H1 (cell line): Measurements from ENCODE around the gene ARFRP1. TPM values are rescaled to one million over a fixed set of nuclear protein-coding genes. Genes with fewer than 3 reads are reported as not detected.

ENCODE experiments used
- BRCA1 ChIP-seq: IDR thresholded peaks from 2 replicates; pipeline ENCODE4 v1.6.1; 2012; ENCODE audit warnings: low read depth, low read length, improper control_type of control experiment
- CEBPB ChIP-seq: IDR thresholded peaks from 2 replicates; pipeline ENCODE4 v1.6.1; 2012; ENCODE audit warnings: low read depth, low read length
- JUN ChIP-seq: IDR thresholded peaks from 2 replicates; pipeline ENCODE4 v1.6.1; 2011; ENCODE audit warnings: low read depth, mild to moderate bottlenecking, improper control_type of control experiment, low read length
- POLR2AphosphoS5 ChIP-seq: IDR thresholded peaks from 2 replicates; pipeline ENCODE4 v1.6.1; 2011; ENCODE audit warnings: low read depth, low read length
- SP4 ChIP-seq: IDR thresholded peaks from 2 replicates; pipeline ENCODE4 v1.6.1; 2012; ENCODE audit warnings: low read length, inconsistent platforms
- YY1 ChIP-seq: IDR thresholded peaks from 2 replicates; pipeline ENCODE4 v1.6.1; 2011; ENCODE audit warnings: low read depth, mild to moderate bottlenecking, low read length
- polyA plus RNA-seq, 7 experiments: library from polyadenylated mRNA; depleted of rRNA in 3 of 7; stranded (reverse) in 5 of 7; unstranded in 2 of 7; fragments of >200 nt in 5 of 7; fragments of 200-250 nt in 2 of 7; gene quantifications; 1 replicate in 5 of 7; 2 replicates in 1 of 7; 4 replicates in 1 of 7; pipeline versions ENCODE4 v1.2.1 to v1.2.3, GENCODE V29; 2011 to 2013; ENCODE audit warnings: missing spikeins in 2 of 7, mixed read lengths in 2 of 7
- total RNA-seq: library from RNA; stranded (reverse); fragmentation: NEBNext Ultra II Directional; extraction: Animal tissue kit (Norgen Biotek cat#: 25700); gene quantifications from 2 replicates; pipeline ENCODE4 v1.2.1, GENCODE V29; 2021
- TF ChIP-seq, protein P1 (sequence below): fragments of 300-600 bp; sonication (generic); IDR thresholded peaks from 2 replicates; pipeline ENCODE4 v1.7.1; 2012; ENCODE audit warnings: low read length, moderate library complexity, mild to moderate bottlenecking, inconsistent platforms; ENCODE audit not compliant: insufficient replicate concordance
- TF ChIP-seq, protein P2 (sequence below): IDR thresholded peaks from 2 replicates; pipeline ENCODE4 v1.6.1; 2011; ENCODE audit warnings: low read length, improper control_type of control experiment

Gene ARFRP1
- total and polyA plus RNA-seq, 2 of the 8 experiments (the other 6 are each of a cell fraction or from before 2014, with no cell fraction given): 12.9 to 22.9 TPM

DNA sequence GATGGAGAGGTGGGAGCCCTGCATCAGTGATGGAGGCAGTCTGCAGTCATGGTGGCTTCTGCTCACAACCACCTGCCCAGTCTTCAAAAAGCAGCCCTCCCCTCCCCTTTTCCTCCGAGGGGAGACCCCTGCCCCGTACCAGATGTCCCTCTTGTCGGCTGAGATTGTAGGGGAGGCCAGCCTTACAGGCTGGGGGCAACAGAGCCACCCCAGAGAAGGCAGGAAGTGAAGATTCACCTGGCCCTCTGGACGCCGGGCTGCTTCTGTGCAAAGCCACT is 6.8 kb downstream of the ARFRP1 start (continued):
- TF ChIP-seq, protein P1, sequence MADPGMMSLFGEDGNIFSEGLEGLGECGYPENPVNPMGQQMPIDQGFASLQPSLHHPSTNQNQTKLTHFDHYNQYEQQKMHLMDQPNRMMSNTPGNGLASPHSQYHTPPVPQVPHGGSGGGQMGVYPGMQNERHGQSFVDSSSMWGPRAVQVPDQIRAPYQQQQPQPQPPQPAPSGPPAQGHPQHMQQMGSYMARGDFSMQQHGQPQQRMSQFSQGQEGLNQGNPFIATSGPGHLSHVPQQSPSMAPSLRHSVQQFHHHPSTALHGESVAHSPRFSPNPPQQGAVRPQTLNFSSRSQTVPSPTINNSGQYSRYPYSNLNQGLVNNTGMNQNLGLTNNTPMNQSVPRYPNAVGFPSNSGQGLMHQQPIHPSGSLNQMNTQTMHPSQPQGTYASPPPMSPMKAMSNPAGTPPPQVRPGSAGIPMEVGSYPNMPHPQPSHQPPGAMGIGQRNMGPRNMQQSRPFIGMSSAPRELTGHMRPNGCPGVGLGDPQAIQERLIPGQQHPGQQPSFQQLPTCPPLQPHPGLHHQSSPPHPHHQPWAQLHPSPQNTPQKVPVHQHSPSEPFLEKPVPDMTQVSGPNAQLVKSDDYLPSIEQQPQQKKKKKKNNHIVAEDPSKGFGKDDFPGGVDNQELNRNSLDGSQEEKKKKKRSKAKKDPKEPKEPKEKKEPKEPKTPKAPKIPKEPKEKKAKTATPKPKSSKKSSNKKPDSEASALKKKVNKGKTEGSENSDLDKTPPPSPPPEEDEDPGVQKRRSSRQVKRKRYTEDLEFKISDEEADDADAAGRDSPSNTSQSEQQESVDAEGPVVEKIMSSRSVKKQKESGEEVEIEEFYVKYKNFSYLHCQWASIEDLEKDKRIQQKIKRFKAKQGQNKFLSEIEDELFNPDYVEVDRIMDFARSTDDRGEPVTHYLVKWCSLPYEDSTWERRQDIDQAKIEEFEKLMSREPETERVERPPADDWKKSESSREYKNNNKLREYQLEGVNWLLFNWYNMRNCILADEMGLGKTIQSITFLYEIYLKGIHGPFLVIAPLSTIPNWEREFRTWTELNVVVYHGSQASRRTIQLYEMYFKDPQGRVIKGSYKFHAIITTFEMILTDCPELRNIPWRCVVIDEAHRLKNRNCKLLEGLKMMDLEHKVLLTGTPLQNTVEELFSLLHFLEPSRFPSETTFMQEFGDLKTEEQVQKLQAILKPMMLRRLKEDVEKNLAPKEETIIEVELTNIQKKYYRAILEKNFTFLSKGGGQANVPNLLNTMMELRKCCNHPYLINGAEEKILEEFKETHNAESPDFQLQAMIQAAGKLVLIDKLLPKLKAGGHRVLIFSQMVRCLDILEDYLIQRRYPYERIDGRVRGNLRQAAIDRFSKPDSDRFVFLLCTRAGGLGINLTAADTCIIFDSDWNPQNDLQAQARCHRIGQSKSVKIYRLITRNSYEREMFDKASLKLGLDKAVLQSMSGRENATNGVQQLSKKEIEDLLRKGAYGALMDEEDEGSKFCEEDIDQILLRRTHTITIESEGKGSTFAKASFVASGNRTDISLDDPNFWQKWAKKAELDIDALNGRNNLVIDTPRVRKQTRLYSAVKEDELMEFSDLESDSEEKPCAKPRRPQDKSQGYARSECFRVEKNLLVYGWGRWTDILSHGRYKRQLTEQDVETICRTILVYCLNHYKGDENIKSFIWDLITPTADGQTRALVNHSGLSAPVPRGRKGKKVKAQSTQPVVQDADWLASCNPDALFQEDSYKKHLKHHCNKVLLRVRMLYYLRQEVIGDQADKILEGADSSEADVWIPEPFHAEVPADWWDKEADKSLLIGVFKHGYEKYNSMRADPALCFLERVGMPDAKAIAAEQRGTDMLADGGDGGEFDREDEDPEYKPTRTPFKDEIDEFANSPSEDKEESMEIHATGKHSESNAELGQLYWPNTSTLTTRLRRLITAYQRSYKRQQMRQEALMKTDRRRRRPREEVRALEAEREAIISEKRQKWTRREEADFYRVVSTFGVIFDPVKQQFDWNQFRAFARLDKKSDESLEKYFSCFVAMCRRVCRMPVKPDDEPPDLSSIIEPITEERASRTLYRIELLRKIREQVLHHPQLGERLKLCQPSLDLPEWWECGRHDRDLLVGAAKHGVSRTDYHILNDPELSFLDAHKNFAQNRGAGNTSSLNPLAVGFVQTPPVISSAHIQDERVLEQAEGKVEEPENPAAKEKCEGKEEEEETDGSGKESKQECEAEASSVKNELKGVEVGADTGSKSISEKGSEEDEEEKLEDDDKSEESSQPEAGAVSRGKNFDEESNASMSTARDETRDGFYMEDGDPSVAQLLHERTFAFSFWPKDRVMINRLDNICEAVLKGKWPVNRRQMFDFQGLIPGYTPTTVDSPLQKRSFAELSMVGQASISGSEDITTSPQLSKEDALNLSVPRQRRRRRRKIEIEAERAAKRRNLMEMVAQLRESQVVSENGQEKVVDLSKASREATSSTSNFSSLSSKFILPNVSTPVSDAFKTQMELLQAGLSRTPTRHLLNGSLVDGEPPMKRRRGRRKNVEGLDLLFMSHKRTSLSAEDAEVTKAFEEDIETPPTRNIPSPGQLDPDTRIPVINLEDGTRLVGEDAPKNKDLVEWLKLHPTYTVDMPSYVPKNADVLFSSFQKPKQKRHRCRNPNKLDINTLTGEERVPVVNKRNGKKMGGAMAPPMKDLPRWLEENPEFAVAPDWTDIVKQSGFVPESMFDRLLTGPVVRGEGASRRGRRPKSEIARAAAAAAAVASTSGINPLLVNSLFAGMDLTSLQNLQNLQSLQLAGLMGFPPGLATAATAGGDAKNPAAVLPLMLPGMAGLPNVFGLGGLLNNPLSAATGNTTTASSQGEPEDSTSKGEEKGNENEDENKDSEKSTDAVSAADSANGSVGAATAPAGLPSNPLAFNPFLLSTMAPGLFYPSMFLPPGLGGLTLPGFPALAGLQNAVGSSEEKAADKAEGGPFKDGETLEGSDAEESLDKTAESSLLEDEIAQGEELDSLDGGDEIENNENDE: no peak
- TF ChIP-seq BRCA1: no peak
- TF ChIP-seq YY1: no peak
- TF ChIP-seq, protein P2, sequence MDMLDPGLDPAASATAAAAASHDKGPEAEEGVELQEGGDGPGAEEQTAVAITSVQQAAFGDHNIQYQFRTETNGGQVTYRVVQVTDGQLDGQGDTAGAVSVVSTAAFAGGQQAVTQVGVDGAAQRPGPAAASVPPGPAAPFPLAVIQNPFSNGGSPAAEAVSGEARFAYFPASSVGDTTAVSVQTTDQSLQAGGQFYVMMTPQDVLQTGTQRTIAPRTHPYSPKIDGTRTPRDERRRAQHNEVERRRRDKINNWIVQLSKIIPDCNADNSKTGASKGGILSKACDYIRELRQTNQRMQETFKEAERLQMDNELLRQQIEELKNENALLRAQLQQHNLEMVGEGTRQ: no peak
- no peak for TF ChIP-seq JUN
- TF ChIP-seq CEBPB: no peak
- TF ChIP-seq SP4: no peak
- no peak for TF ChIP-seq POLR2AphosphoS5
